Right cardiac atrium (tissue), 5 donors: ENCODE data around the gene SPAG9. TPM values are rescaled to one million over a fixed set of nuclear protein-coding genes. Genes with fewer than 3 reads are reported as not detected.

Source experiments
- ATAC-seq, 2 donors: fragments of 200-7000 bp; cut with Tn5 transposase; one replicate each; pipeline versions ENCODE4 v1.8.0 to v1.9.1; 2020; ENCODE audit warnings: moderate library complexity in 2 of 2, mild to moderate bottlenecking in 1 of 2
- DNase-seq, 3 donors: peaks; one replicate each; pipeline ENCODE4 v3.0.0-alpha.2; 2020
- H3K27ac ChIP-seq: one replicate; pipeline ENCODE4 v1.5.1; 2013; ENCODE audit warnings: mild to moderate bottlenecking, low read length, control low read depth, moderate library complexity
- H3K27me3 ChIP-seq: one replicate; pipeline ENCODE4 v1.6.1; 2013; ENCODE audit not compliant: control insufficient read depth, insufficient read depth
- H3K4me1 ChIP-seq: one replicate; pipeline ENCODE4 v1.6.1; 2013; ENCODE audit warnings: low read length; ENCODE audit not compliant: control insufficient read depth, insufficient read depth
- H3K4me3 ChIP-seq: one replicate; pipeline ENCODE4 v1.5.1; 2013; ENCODE audit warnings: low read length, control low read depth
- H3K9me3 ChIP-seq: one replicate; pipeline ENCODE4 v1.6.1; 2013; ENCODE audit warnings: low read length; ENCODE audit not compliant: control insufficient read depth
- WGBS: extraction: QIAGEN DNeasy Blood & Tissue Kit; methylation state at CpG from one replicate; pipeline ENCODE4 v1.1.7; 2013; 5-methylcytosine and 5-hydroxymethylcytosine counted together
- intact Hi-C, 4 donors: fragments of 100-400 bp; cut with DNase I; formaldehyde crosslinking; loops; one replicate each; pipeline versions ENCODE4 v1.11.0 to v1.14.0; 2022 to 2023
- polyA plus RNA-seq: library from polyadenylated mRNA; stranded (reverse); fragments of 200-250 nt; gene quantifications from one replicate; pipeline ENCODE4 v1.2.3, GENCODE V29; 2013
- total RNA-seq, 4 donors: library from RNA; stranded (reverse); fragmentation: NEBNext Ultra II Directional; extraction: Animal tissue kit (Norgen Biotek cat#: 25700); gene quantifications; one replicate each; pipeline ENCODE4 v1.2.1, GENCODE V29; 2021
- donor health status: healthy with polysubstance abuse.
- donor health status: DM: no; HTN: yes; CAD: no.
- donor health status: DM: no; HTN: no; CAD: no.
- donor health status: DM: no; HTN: yes; CAD: no; lungs with severe emphysema.
- donor health status: DM: yes; HTN: yes; CAD: no.

SPAG9 gene
- total and polyA plus RNA-seq, 5 donors: 19.1 to 81.0 (median 59.0) TPM

- Histone ChIP-seq H3K9me3 (no peaks in the 10 kb centered on the region), H3K4me3 (no peak overlapping the region), H3K27ac (no peak overlapping the region), H3K27me3 (no peaks in the 10 kb centered on the region), H3K4me1 (no peaks in the 10 kb centered on the region)
- ATAC-seq (no peak), DNase-seq (no peak)
- 98% methylated on average over 2 of the region's 2 CpGs for WGBS
- intact Hi-C loops: loop anchor here in 1 of 4 donors (10.0 kb wide), 1 partner anchor 175 kb away; no protein-coding TSS in a partner anchor
Measured at GRCh38 chr17:50959341-50959740, 161.3 kb downstream of the SPAG9 start.

DNA sequence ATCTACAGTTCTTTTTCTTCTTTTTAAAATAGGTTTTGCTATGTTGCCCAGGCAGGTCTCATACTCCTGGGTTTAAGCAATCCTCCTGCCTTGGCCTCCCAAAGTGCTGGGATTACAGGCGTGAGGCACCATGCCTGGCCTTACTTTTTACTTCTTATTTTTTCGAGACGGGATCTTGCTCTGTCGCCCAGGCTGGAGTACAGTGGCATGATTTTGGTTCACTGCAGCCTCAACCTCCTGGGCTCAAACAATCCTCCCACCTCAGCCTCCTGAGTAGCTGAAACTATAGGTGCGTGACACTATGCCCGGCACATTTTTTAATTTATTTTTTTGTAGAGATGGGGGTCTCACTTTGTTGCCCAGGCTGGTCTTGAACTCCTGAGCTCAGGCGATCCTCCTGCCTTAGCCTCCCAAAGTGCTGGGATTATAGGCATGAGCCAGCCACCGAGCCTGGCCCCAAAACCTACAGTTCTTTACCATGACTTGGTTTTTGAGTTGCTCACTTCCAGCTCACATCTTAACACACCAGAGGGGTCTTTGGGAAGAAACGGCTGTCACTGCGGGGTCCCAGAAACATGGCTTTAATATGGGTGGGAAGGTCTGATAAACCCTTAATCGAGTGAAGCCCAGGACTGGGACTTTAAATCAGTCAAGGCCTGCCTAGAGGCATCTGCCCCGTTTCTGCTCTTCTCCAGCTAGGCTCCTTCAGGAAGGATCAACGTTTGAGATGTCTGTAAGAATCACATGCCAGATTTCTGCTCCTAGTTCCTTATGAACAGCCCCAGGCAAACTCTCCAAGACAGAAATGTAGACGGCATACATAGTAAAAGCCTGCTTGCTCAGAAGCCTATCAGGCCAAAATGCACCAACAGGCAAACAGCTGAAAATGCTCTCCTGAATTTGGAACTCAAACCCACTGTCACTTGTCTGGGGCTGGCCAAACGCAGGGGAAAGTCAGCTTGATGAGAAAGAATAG is 162.8 kb downstream of the SPAG9 start:
- H3K27ac ChIP-seq: no peak overlapping the region
- ATAC-seq (no peak), DNase-seq (no peak)
- H3K4me1 ChIP-seq: no peaks in the 10 kb centered on the region
- no peaks in the 10 kb centered on the region for H3K9me3 ChIP-seq
- no peaks in the 10 kb centered on the region for H3K27me3 ChIP-seq
- intact Hi-C loops: loop anchor here in 2 of 4 donors (2.0 to 10.0 kb wide), 2 partner anchors 173 to 175 kb away; no protein-coding TSS in a partner anchor
- WGBS: 79% methylated on average over 15 of the region's 15 CpGs
- H3K4me3 ChIP-seq: no peak overlapping the region

GRCh38 chr17:50956750-50957523 is 163.7 kb downstream of the SPAG9 start:
- Histone ChIP-seq H3K27ac (no peak overlapping the region), H3K27me3 (no peaks in the 10 kb centered on the region), H3K9me3 (no peaks in the 10 kb centered on the region), H3K4me3 (no peak overlapping the region), H3K4me1 (no peaks in the 10 kb centered on the region)
- ATAC-seq: peak; percentile 67 to 78
- peak; percentile 63 to 89 (median 83) for DNase-seq
- WGBS: 39% methylated on average over 13 of the region's 13 CpGs
- intact Hi-C loops: loop anchor here in 2 of 4 donors (2.0 to 10.0 kb wide), 2 partner anchors 172 to 174 kb away; no protein-coding TSS in a partner anchor

DNA sequence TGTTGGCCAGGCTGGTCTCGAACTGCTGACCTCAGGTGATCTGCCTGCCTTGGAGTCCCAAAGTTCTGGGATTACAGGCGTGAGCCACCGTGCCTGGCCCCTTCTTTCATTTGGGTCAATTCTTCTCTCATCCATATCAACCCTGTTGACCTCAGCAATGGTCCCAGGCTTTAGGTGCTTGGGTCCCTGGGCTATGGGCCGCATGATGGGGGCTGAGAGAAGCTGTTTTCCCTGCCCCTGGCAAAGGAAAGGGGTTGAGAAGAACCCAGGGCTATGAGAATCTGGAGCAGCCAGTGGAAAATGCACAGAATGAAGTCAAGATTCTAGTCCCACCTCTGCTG is 164.3 kb downstream of the SPAG9 start:
- DNase-seq (no peak), ATAC-seq (no peak)
- H3K27me3 ChIP-seq: no peaks in the 10 kb centered on the region
- H3K4me1 ChIP-seq: no peaks in the 10 kb centered on the region
- 91% methylated on average over 4 of the region's 4 CpGs for WGBS
- H3K27ac ChIP-seq: peak overlapping the region; percentile 12
- H3K4me3 ChIP-seq: no peak overlapping the region
- H3K9me3 ChIP-seq: no peaks in the 10 kb centered on the region
- intact Hi-C loops: loop anchor here in 2 of 4 donors (2.0 to 10.0 kb wide), 2 partner anchors 172 to 174 kb away; no protein-coding TSS in a partner anchor

GRCh38 chr17:50955667-50956120 is 165.0 kb downstream of the SPAG9 start:
- Histone ChIP-seq H3K4me1 (no peaks in the 10 kb centered on the region), H3K27ac (peak overlapping the region; percentile 43), H3K27me3 (no peaks in the 10 kb centered on the region), H3K4me3 (no peak overlapping the region), H3K9me3 (no peaks in the 10 kb centered on the region)
- DNase-seq (peak in 2 of 3 donors; percentile 44 to 70), ATAC-seq (peak in 1 of 2 donors; percentile 31)
- intact Hi-C loops: loop anchor here in 2 of 4 donors (2.0 to 10.0 kb wide), 2 partner anchors 171 to 173 kb away; no protein-coding TSS in a partner anchor
- 54% methylated on average over 8 of the region's 8 CpGs for WGBS

- peak overlapping the region; percentile 54 for H3K27ac ChIP-seq
- intact Hi-C loops: loop anchor here in 1 of 4 donors (10.0 kb wide), 1 partner anchor 170 kb away; no protein-coding TSS in a partner anchor
- DNase-seq (peak in 1 of 3 donors; percentile 52), ATAC-seq (no peak)
- H3K27me3 ChIP-seq: no peaks in the 10 kb centered on the region
- no peaks in the 10 kb centered on the region for H3K9me3 ChIP-seq
- H3K4me1 ChIP-seq: peaks cover 4% of the 10 kb centered on the region
- WGBS: 95% methylated on average over 8 of the region's 8 CpGs
- no peak overlapping the region for H3K4me3 ChIP-seq
Measured at GRCh38 chr17:50955160-50955559, 165.5 kb downstream of the SPAG9 start.

GRCh38 chr17:50954641-50955121 is 166.0 kb downstream of the SPAG9 start:
- 71% methylated on average over 8 of the region's 8 CpGs for WGBS
- no peak overlapping the region for H3K27ac ChIP-seq
- ATAC-seq (no peak), DNase-seq (peak in 2 of 3 donors; percentile 53 to 56)
- no peak overlapping the region for H3K4me3 ChIP-seq
- H3K27me3 ChIP-seq: no peaks in the 10 kb centered on the region
- no peaks in the 10 kb centered on the region for H3K9me3 ChIP-seq
- intact Hi-C loops: loop anchor here in 2 of 4 donors (5.0 to 10.0 kb wide), 2 partner anchors 170 to 172 kb away; no protein-coding TSS in a partner anchor
- peaks cover 7% of the 10 kb centered on the region for H3K4me1 ChIP-seq

DNA sequence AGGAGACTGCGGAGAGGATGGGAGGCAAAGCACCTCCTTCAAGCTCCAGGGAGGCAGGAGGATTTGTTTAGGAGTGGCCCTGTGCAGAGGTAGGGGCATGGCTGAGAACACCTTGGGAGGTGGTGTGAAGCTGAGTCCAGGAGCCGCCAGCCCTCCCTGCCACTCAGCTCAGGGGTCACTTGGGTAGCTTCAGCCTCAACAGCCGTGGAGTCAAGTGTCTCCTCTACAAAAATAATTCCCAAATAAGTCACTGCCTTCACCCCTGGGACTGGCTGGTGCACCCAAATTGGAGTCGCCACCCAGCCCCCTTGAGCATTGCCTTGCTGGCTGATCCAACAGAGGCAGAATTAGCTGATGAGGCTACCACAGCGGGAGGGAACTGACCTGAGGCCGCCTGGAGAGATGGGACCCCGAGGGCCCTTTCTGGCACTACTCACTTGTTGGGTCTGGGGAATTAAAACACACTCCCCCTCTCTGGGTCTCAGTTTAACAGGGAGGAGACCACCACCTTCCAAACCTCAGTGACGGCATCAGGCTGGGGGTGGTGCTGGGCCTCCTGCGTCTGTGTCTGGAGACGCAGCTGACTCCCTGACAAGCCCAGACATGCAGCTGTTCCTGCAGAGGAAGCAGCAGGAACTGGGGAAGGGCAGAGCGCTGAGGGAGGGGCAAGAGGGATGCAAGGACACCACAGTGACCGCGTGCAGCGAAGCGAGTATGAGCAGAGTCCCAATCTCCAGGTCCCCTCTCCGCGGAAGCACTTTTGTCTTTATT is 166.7 kb downstream of the SPAG9 start:
- Histone ChIP-seq H3K4me3 (no peak overlapping the region), H3K4me1 (peaks cover 7% of the 10 kb centered on the region), H3K27ac (no peak overlapping the region), H3K9me3 (no peaks in the 10 kb centered on the region), H3K27me3 (no peaks in the 10 kb centered on the region)
- intact Hi-C loops: loop anchor here in 2 of 4 donors (5.0 to 10.0 kb wide), 2 partner anchors 169 to 172 kb away; no protein-coding TSS in a partner anchor
- peak in 1 of 2 donors; percentile 3 for ATAC-seq
- peak in 2 of 3 donors; percentile 78 to 79 for DNase-seq
- WGBS: 42% methylated on average over 17 of the region's 17 CpGs

GRCh38 chr17:50953518-50953830 is 167.2 kb downstream of the SPAG9 start:
- no peak overlapping the region for H3K4me3 ChIP-seq
- no peak for ATAC-seq
- WGBS: 76% methylated on average over 5 of the region's 5 CpGs

DNA sequence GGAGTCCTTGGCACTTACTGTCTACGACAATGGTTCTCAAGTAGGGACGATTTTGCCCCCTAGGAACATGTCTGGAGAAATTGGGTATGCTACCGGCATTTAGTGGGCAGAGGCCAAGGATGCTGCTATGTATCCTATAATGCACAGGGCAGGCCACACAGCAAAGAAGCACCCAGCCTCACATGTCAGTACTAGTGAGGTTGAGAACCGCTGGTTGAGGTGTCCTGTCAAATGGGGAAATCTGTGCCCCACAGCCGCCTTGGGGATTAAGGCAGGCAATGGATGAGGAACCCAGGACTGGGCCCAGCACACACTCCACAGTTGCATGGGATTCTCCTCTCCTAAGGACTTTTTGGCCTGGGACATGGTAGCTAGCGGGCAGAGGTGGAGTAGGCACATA is 167.8 kb downstream of the SPAG9 start:
- ATAC-seq (no peak), DNase-seq (no peak)
- 86% methylated on average over 6 of the region's 6 CpGs for WGBS
- H3K4me3 ChIP-seq: no peak overlapping the region
- no peaks in the 10 kb centered on the region for H3K9me3 ChIP-seq
- no peaks in the 10 kb centered on the region for H3K27me3 ChIP-seq
- H3K4me1 ChIP-seq: peaks cover 11% of the 10 kb centered on the region
- intact Hi-C loops: loop anchor here in 2 of 4 donors (5.0 to 10.0 kb wide), 2 partner anchors 168 to 171 kb away; no protein-coding TSS in a partner anchor
- H3K27ac ChIP-seq: no peak overlapping the region

More at GRCh38 chr17:50953518-50953830, 167.2 kb downstream of the SPAG9 start:
- intact Hi-C loops: loop anchor here in 2 of 4 donors (5.0 to 10.0 kb wide), 2 partner anchors 169 to 171 kb away; no protein-coding TSS in a partner anchor
- Histone ChIP-seq H3K27ac (no peak overlapping the region), H3K4me1 (peaks cover 7% of the 10 kb centered on the region), H3K27me3 (no peaks in the 10 kb centered on the region), H3K9me3 (no peaks in the 10 kb centered on the region)
- DNase-seq: peak in 1 of 3 donors; percentile 41
